ENCODE data around the gene AMIGO3. TPM values are rescaled to one million over a fixed set of nuclear protein-coding genes. Genes with fewer than 3 reads are reported as not detected.

Gene AMIGO3
- total and polyA plus RNA-seq, 10 of the 15 experiments (the other 5 are each of a cell fraction or from before 2014, with no cell fraction given), result 0.07 to 1.3 (median 0.44) TPM; not detected in 3

GRCh38 chr3:49723628-49724551, 4.4 kb upstream of the AMIGO3 start, which contains the start of gene GMPPB (continued):
- TF ChIP-seq GATAD2B (conservative IDR thresholded peaks at IDR 0.05; ENCODE audit: low read depth) (peak; percentile 70), ZNF687 (IDR thresholded peaks at IDR 0.05) (peak; percentile 32; the same call in 1 of the 2 replicates), TAF1 (IDR thresholded peaks at IDR 0.05; ENCODE audit: borderline replicate concordance, low read depth, low read length) (peak; percentile 43; the same call in 1 of the 2 replicates), STAT1 (conservative IDR thresholded peaks at IDR 0.05) (peak; percentile 23; the same call in 1 of the 2 replicates), CHD2 (IDR thresholded peaks at IDR 0.05; ENCODE audit: borderline replicate concordance, low read depth, low read length) (peak; percentile 35; the same call in 1 of the 2 replicates), RELB (IDR thresholded peaks at IDR 0.05; ENCODE audit: low read depth) (peak; percentile 59; the same call in 1 of the 2 replicates), CEBPZ (IDR thresholded peaks at IDR 0.05; ENCODE audit: low read depth, low read length) (no peak), DPF2 (IDR thresholded peaks at IDR 0.05) (peak; percentile 60; the same call in 1 of the 2 replicates), BMI1 (IDR thresholded peaks at IDR 0.05; ENCODE audit: borderline replicate concordance) (peak; percentile 88; the same call in 1 of the 2 replicates), BACH1 (IDR thresholded peaks at IDR 0.05; ENCODE audit: borderline replicate concordance) (peak; percentile 42; the same call in 1 of the 2 replicates), CREM (IDR thresholded peaks at IDR 0.05; ENCODE audit: low read depth) (peak; percentile 93), SMAD5 (IDR thresholded peaks at IDR 0.05; ENCODE audit: low read depth) (peak; percentile 37; the same call in 1 of the 2 replicates), ZBTB11 (CRISPR knock-in tag; IDR thresholded peaks at IDR 0.05) (no peak), SMARCA5 (IDR thresholded peaks at IDR 0.05) (peak; percentile 84; the same call in 1 of the 2 replicates), GABPA (IDR thresholded peaks at IDR 0.05; ENCODE audit: low read depth) (no peak)

Measured in GM12878 (cell line).